ENCODE measurements around the gene PLD3.

- peak in 11 of 12 donors; percentile 69 to 95 (median 81) for TF ChIP-seq CTCF (IDR thresholded peaks at IDR 0.05)
- peak; percentile 89 to 100 for TF ChIP-seq POLR2A (IDR thresholded peaks at IDR 0.05)
Measured at GRCh38 chr19:40425450-40426287, 77.2 kb downstream of the PLD3 start, which contains the start of gene SERTAD1.
